ENCODE measurements around the gene HNF1A.

GRCh38 chr12:121009741-121010140 is 31.4 kb downstream of the HNF1A start:
- TF ChIP-seq, protein P1, sequence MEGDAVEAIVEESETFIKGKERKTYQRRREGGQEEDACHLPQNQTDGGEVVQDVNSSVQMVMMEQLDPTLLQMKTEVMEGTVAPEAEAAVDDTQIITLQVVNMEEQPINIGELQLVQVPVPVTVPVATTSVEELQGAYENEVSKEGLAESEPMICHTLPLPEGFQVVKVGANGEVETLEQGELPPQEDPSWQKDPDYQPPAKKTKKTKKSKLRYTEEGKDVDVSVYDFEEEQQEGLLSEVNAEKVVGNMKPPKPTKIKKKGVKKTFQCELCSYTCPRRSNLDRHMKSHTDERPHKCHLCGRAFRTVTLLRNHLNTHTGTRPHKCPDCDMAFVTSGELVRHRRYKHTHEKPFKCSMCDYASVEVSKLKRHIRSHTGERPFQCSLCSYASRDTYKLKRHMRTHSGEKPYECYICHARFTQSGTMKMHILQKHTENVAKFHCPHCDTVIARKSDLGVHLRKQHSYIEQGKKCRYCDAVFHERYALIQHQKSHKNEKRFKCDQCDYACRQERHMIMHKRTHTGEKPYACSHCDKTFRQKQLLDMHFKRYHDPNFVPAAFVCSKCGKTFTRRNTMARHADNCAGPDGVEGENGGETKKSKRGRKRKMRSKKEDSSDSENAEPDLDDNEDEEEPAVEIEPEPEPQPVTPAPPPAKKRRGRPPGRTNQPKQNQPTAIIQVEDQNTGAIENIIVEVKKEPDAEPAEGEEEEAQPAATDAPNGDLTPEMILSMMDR (conservative IDR thresholded peaks at IDR 0.05; ENCODE audit: low read length): peak; percentile 48
- TF ChIP-seq EZH2phosphoT487 (IDR thresholded peaks at IDR 0.05; ENCODE audit: borderline replicate concordance): no peak
